HCT116 (cell line): ENCODE measurements around the gene ADIRF. TPM values are rescaled to one million over a fixed set of nuclear protein-coding genes. Genes with fewer than 3 reads are reported as not detected.
"Not testable (repeated sequence)": the region's sequence is repeated elsewhere in the genome, so short reads cannot be mapped to it uniquely, and the experiment has no call there.

Source experiments
- ATAC-seq: fragments of 200-7000 bp; cut with Tn5 transposase; 2 replicates; pipeline ENCODE4 v1.9.1; 2020; ENCODE audit warnings: mild to moderate bottlenecking, moderate library complexity
- BruUV-seq: library from RNA; stranded (reverse); fragments of 400-500 nt; replicated peaks from 2 replicates; lab custom pipeline; 2021; lab: Mats Ljungman, UMichigan
- CTCF ChIA-PET: fragments of 300-600 bp; sonication (Branson Sonifier 250); formaldehyde crosslinking; loops from one replicate; lab custom pipeline; 2021; ENCODE audit warnings: antibody characterized with exemption; lab: Charles Lee
- POLR2A ChIA-PET: fragments of 300-600, 350-600 bp; sonication (Branson Sonifier 250); formaldehyde crosslinking; loops from one replicate; lab custom pipeline; 2021; ENCODE audit warnings: antibody characterized with exemption; lab: Charles Lee
- RAD21 ChIA-PET, 2 experiments: fragments of 300-600 bp; sonication (Branson Sonifier 250); formaldehyde crosslinking; loops; one replicate each; lab custom pipeline; 2023; ENCODE audit warnings: low total read pairs in 2 of 2; ENCODE audit not compliant: uncharacterized antibody in 2 of 2, unreplicated experiment in 2 of 2, low non-redundant PET in 1 of 2; lab: Charles Lee
- DNase-seq: peaks from one replicate; pipeline ENCODE4 v3.0.0-alpha.2; 2010; ENCODE audit warnings: low read depth, low spot score
- H2AFZ ChIP-seq: fragments of 200-600 bp; shearing (Covaris generic), sonication (generic); 2 replicates; pipeline ENCODE4 v1.6.1; 2017; ENCODE audit warnings: low read depth, mixed run types, mixed read lengths, antibody characterized with exemption, low read length; ENCODE audit not compliant: poor library complexity, severe bottlenecking
- H3K27ac ChIP-seq: 2 replicates; pipeline ENCODE4 v1.5.1; 2012; ENCODE audit warnings: low read depth, low read length
- H3K27me3 ChIP-seq: fragments of 200-600 bp; sonication (generic); 2 replicates; pipeline ENCODE4 v1.6.1; 2016; ENCODE audit warnings: mixed run types, low read length, mixed read lengths; ENCODE audit not compliant: insufficient read depth
- H3K36me3 ChIP-seq, 2 experiments: fragments of 200-500 bp in 1 of 2; fragments of 200-600 bp in 1 of 2; sonication (Bioruptor generic) in 1 of 2; sonication (generic) in 1 of 2; 2 replicates each; pipeline versions ENCODE4 v1.5.1 to v1.6.1; 2014 to 2016; ENCODE audit warnings: low read length in 2 of 2, inconsistent platforms in 1 of 2, mixed read lengths in 1 of 2, mixed run types in 1 of 2; ENCODE audit not compliant: insufficient read depth in 2 of 2, control insufficient read depth in 1 of 2
- H3K4me1 ChIP-seq, 2 experiments: fragments of 200-600 bp in 1 of 2; sonication (generic) in 1 of 2; 2 replicates each; pipeline versions ENCODE4 v1.5.1 to v1.6.1; 2012 to 2017; ENCODE audit warnings: low read length in 2 of 2, inconsistent platforms in 1 of 2, mild to moderate bottlenecking in 1 of 2, mixed read lengths in 1 of 2, mixed run types in 1 of 2, moderate library complexity in 1 of 2; ENCODE audit not compliant: insufficient read depth in 2 of 2, control insufficient read depth in 1 of 2
- H3K4me2 ChIP-seq: fragments of 200-600 bp; sonication (generic); 2 replicates; pipeline ENCODE4 v1.6.1; 2017; ENCODE audit warnings: mixed run types, low read length, mixed read lengths
- H3K4me3 ChIP-seq, 2 experiments: fragments of 200-600 bp in 1 of 2; sonication (generic) in 1 of 2; replicated peaks in 1 of 2; 2 replicates each; pipeline ENCODE4 v1.5.1; 2011 to 2016; ENCODE audit warnings: low read length in 2 of 2, control low read depth in 1 of 2, low read depth in 1 of 2, mild to moderate bottlenecking in 1 of 2, mixed read lengths in 1 of 2, mixed run types in 1 of 2
- H3K79me2 ChIP-seq: fragments of 200-600 bp; sonication (generic); 2 replicates; pipeline ENCODE4 v1.6.1; 2017; ENCODE audit warnings: mild to moderate bottlenecking, mixed run types, low read length, moderate library complexity, mixed read lengths; ENCODE audit not compliant: insufficient read depth
- H3K9ac ChIP-seq: fragments of 200-600 bp; sonication (generic); 2 replicates; pipeline ENCODE4 v1.6.1; 2016; ENCODE audit warnings: low read length, mixed read lengths
- H3K9me2 ChIP-seq: fragments of 200-600 bp; sonication (generic), shearing (Covaris generic); 2 replicates; pipeline ENCODE4 v1.6.1; 2017; ENCODE audit warnings: mixed run types, mild to moderate bottlenecking, moderate library complexity; ENCODE audit not compliant: insufficient read depth
- H3K9me3 ChIP-seq, 2 experiments: fragments of 200-500 bp in 1 of 2; fragments of 200-600 bp in 1 of 2; sonication (Bioruptor generic) in 1 of 2; sonication (generic) in 1 of 2; 2 replicates each; pipeline ENCODE4 v1.6.1; 2014 to 2017; ENCODE audit warnings: low read length in 2 of 2, mixed read lengths in 2 of 2, inconsistent platforms in 1 of 2, low read depth in 1 of 2, mild to moderate bottlenecking in 1 of 2, mixed run types in 1 of 2, moderate library complexity in 1 of 2; ENCODE audit not compliant: control insufficient read depth in 1 of 2, insufficient read depth in 1 of 2
- H4K20me1 ChIP-seq: fragments of 200-600 bp; sonication (generic), shearing (Covaris generic); 2 replicates; pipeline ENCODE4 v1.6.1; 2017; ENCODE audit warnings: mixed run types, mild to moderate bottlenecking, moderate library complexity; ENCODE audit not compliant: insufficient read depth
- EGR1 ChIP-seq: IDR thresholded peaks from 2 replicates; pipeline ENCODE4 v1.6.1; 2012; ENCODE audit warnings: low read depth
- ELF1 ChIP-seq: IDR thresholded peaks from 2 replicates; pipeline ENCODE4 v1.6.1; 2012; ENCODE audit warnings: low read depth, borderline replicate concordance
- POLR2A ChIP-seq: IDR thresholded peaks from 2 replicates; pipeline ENCODE4 v1.7.0; 2011; ENCODE audit warnings: borderline replicate concordance; ENCODE audit not compliant: insufficient read depth, insufficient read length; ENCODE audit errors: extremely low read depth
- YY1 ChIP-seq: IDR thresholded peaks from 2 replicates; pipeline ENCODE4 v1.6.1; 2011; ENCODE audit warnings: low read length, low read depth, moderate library complexity, mild to moderate bottlenecking; ENCODE audit not compliant: insufficient replicate concordance; ENCODE audit errors: extremely low read depth
- ZNF274 ChIP-seq: fragments of 200-500 bp; sonication (Bioruptor generic); IDR thresholded peaks from 2 replicates; pipeline ENCODE4 v1.6.1; 2014; ENCODE audit warnings: mild to moderate bottlenecking, low read depth, low read length, inconsistent platforms
- intact Hi-C: fragments of 100-400 bp; cut with micrococcal nuclease; formaldehyde crosslinking; loops from 2 replicates; pipeline ENCODE4 v1.10.0; 2022
- total RNA-seq: library from RNA; stranded (reverse); gene quantifications from one replicate; pipeline ENCODE4 v1.2.1, GENCODE V29; 2021; ENCODE audit not compliant: unreplicated experiment

Gene ADIRF
- total RNA-seq, 1 experiment from 2014 or later = 448 TPM

GRCh38 chr10:86934162-86934711, 34.0 kb upstream of the ADIRF start:
- H3K9ac ChIP-seq, H3K27me3 ChIP-seq, H3K27ac ChIP-seq, H3K4me2 ChIP-seq, H3K9me2 ChIP-seq, CTCF ChIA-PET, ATAC-seq, RAD21 ChIA-PET, H3K4me1 ChIP-seq, H3K4me3 ChIP-seq, H4K20me1 ChIP-seq, intact Hi-C loops, DNase-seq, H2AFZ ChIP-seq, H3K9me3 ChIP-seq, H3K36me3 ChIP-seq, H3K79me2 ChIP-seq, BruUV-seq, POLR2A ChIA-PET: not testable (repeated sequence)

DNA sequence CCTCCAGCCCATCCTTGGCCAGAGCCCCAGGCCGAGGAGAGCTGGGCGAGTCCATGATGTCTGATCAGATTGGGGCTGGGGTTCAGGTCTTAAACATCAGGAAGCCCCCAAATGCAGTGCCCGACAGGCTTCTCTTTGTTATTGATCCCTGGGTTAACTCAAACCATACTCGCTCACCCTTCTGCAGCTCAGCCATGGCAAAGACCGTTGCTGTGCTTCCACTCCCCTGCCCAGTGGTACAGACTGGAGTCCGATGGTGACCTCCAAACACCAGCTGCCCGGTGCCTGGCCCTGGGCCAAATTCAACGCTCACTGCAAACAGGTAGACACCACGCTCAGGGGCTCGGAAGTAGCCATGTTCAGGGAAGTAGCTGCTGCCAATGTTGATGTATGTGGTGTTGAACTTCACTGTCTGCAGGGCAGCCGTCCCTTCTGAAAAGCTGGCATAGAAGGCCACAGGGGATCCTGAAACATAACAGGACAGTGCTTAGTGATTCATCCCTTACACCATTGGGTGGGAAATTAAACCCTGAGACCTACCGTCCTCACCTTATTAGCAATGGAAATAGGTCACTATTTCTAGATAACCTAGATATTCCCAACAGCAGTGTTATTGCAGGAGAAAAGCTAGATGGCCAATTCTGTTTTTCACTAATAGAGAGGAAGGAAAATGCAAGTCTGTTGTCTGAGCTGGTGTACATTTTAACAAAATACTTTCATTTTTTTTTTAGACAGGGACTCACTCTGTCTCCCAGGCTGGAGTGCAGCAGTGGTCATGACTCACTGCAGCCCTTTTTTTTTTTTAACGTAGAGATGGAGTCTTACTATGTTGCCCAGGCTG, 31.4 kb upstream of the ADIRF start:
- Histone ChIP-seq H3K27ac (no peak overlapping the region), H3K4me2 (no peak overlapping the region), H2AFZ (no peak overlapping the region), H3K27me3 (no peaks in the 10 kb centered on the region), H3K79me2 (no peaks in the 10 kb centered on the region), H4K20me1 (no peaks in the 10 kb centered on the region), H3K9me2 (no peaks in the 10 kb centered on the region), H3K4me1 (peaks cover 0 to 10% of the 10 kb centered on the region in 2 experiments; a peak in 3 of 4 replicates), H3K9ac (no peak overlapping the region), H3K36me3 (no peaks in the 10 kb centered on the region), H3K9me3 (no peaks in the 10 kb centered on the region), H3K4me3 (no peak overlapping the region)
- ChIA-PET CTCF (interaction anchor here (0.9 to 1.5 kb wide), 2 partner anchors 10 to 24 kb away, joined by 3 to 5 read pairs; no protein-coding TSS in a partner anchor), RAD21 (no interaction called here), POLR2A (interaction anchor here (1.0 kb wide), 1 partner anchor 32 kb away, joined by 3 read pairs; the partner anchor contains the start of gene ADIRF)
- TF ChIP-seq ZNF274 (no peak), EGR1 (no peak), POLR2A (no peak), YY1 (no peak), ELF1 (no peak)
- no peak for ATAC-seq
- no TSS peak for BruUV-seq
- DNase-seq = no peak
- intact Hi-C loops = loop anchor here (5.0 kb wide), 1 partner anchor 265 kb away; no protein-coding TSS in a partner anchor
